H1 (cell line): Measurements from ENCODE around the gene LIN37. TPM values are rescaled to one million over a fixed set of nuclear protein-coding genes. Genes with fewer than 3 reads are reported as not detected.

ENCODE experiments used
- CTCF ChIA-PET: fragments of 300-600 bp; sonication (Branson Sonifier 250); formaldehyde crosslinking; loops from one replicate; lab custom pipeline; 2021; ENCODE audit not compliant: partially characterized antibody; lab: Charles Lee
- POLR2A ChIA-PET: fragments of 300-600 bp; sonication (Branson Sonifier 250); formaldehyde crosslinking; loops from one replicate; lab custom pipeline; 2021; ENCODE audit warnings: inconsistent platforms; ENCODE audit not compliant: partially characterized antibody; lab: Charles Lee
- DNase-seq, 2 experiments: peaks; one replicate each; pipeline versions ENCODE4 v3.0.0 to v3.0.0-alpha.2; 2010 to 2022; ENCODE audit warnings: low spot score in 2 of 2, low read depth in 1 of 2, mixed read lengths in 1 of 2
- FAIRE-seq: peaks from 2 replicates; lab custom pipeline; 2011; peaks lifted over from hg19 to GRCh38; lab: Jason Lieb, UNC
- H2AFZ ChIP-seq: 2 replicates; pipeline ENCODE4 v1.8.1; 2012; ENCODE audit warnings: low read length, inconsistent platforms
- H2AK5ac ChIP-seq: 2 replicates; pipeline ENCODE4 v1.6.1; 2013; ENCODE audit warnings: low read depth, low read length
- H2BK120ac ChIP-seq: replicated peaks from 2 replicates; pipeline ENCODE3; 2013; ENCODE audit warnings: low read depth, low read length, inconsistent platforms
- H2BK12ac ChIP-seq: 2 replicates; pipeline ENCODE4 v1.6.1; 2013; ENCODE audit warnings: low read depth, low read length
- H2BK15ac ChIP-seq: 2 replicates; pipeline ENCODE4 v1.6.1; 2013; ENCODE audit warnings: low read length
- H2BK20ac ChIP-seq: 2 replicates; pipeline ENCODE4 v1.6.1; 2013; ENCODE audit warnings: low read length
- H2BK5ac ChIP-seq: 2 replicates; pipeline ENCODE4 v1.6.1; 2013; ENCODE audit warnings: low read depth, low read length
- H3K14ac ChIP-seq: 2 replicates; pipeline ENCODE4 v1.6.1; 2013; ENCODE audit warnings: inconsistent platforms; ENCODE audit not compliant: insufficient read length
- H3K18ac ChIP-seq: 2 replicates; pipeline ENCODE4 v1.6.1; 2013; ENCODE audit warnings: low read length; ENCODE audit errors: extremely low read depth
- H3K23ac ChIP-seq: 2 replicates; pipeline ENCODE4 v1.6.1; 2013; ENCODE audit warnings: inconsistent platforms; ENCODE audit not compliant: insufficient read length
- H3K23me2 ChIP-seq: 2 replicates; pipeline ENCODE4 v1.6.1; 2013; ENCODE audit warnings: low read depth, low read length
- H3K27ac ChIP-seq: 2 replicates; pipeline ENCODE4 v1.6.1; 2011; ENCODE audit warnings: low read depth, low read length, inconsistent platforms
- H3K27me3 ChIP-seq, 4 experiments: replicated peaks in 1 of 4; 1 replicate in 1 of 4; 2 replicates in 3 of 4; pipeline versions ENCODE4 v1.6.1 to v1.8.1; 2011 to 2013; ENCODE audit warnings: low read length in 3 of 4, mild to moderate bottlenecking in 3 of 4, inconsistent platforms in 2 of 4, mixed read lengths in 2 of 4, moderate library complexity in 1 of 4; ENCODE audit not compliant: control insufficient read depth in 3 of 4, insufficient read depth in 3 of 4; ENCODE audit errors: extremely low read depth in 1 of 4
- H3K36me3 ChIP-seq, 4 experiments: 2 replicates each; pipeline versions ENCODE4 v1.6.1 to v1.8.1; 2011 to 2013; ENCODE audit warnings: mild to moderate bottlenecking in 4 of 4, low read length in 3 of 4, moderate library complexity in 2 of 4, control low read depth in 1 of 4, inconsistent platforms in 1 of 4; ENCODE audit not compliant: insufficient read depth in 4 of 4, control insufficient read depth in 2 of 4
- H3K4ac ChIP-seq: replicated peaks from 2 replicates; pipeline ENCODE3; 2013; ENCODE audit warnings: low read length, low read depth, mixed read lengths, inconsistent platforms; ENCODE audit not compliant: insufficient read length
- H3K4me1 ChIP-seq, 4 experiments: replicated peaks in 1 of 4; 1 replicate in 1 of 4; 2 replicates in 3 of 4; pipeline versions ENCODE4 v1.6.1 to v1.8.1; 2011 to 2013; ENCODE audit warnings: low read length in 3 of 4, inconsistent platforms in 2 of 4, mixed read lengths in 1 of 4; ENCODE audit not compliant: insufficient read depth in 4 of 4, control insufficient read depth in 3 of 4
- H3K4me2 ChIP-seq, 2 experiments: 2 replicates each; pipeline versions ENCODE4 v1.6.1 to v1.8.1; 2011 to 2013; ENCODE audit warnings: low read depth in 2 of 2, low read length in 2 of 2, control low read depth in 1 of 2, inconsistent platforms in 1 of 2, mild to moderate bottlenecking in 1 of 2; ENCODE audit not compliant: insufficient read depth in 1 of 2
- H3K4me3 ChIP-seq, 4 experiments: fragments of 200-600, 300-600 bp in 1 of 4; sonication (generic), shearing (Covaris generic), sonication (Bioruptor Twin) in 1 of 4; 2 replicates each; pipeline versions ENCODE4 v1.5.1 to v1.8.1; 2011 to 2016; ENCODE audit warnings: low read length in 4 of 4, low read depth in 3 of 4, control low read depth in 2 of 4, inconsistent platforms in 2 of 4, mild to moderate bottlenecking in 2 of 4, mixed read lengths in 1 of 4, moderate library complexity in 1 of 4; ENCODE audit not compliant: insufficient read depth in 2 of 4; ENCODE audit errors: extremely low read depth in 1 of 4
- H3K56ac ChIP-seq: replicated peaks from 2 replicates; pipeline ENCODE3; 2013; ENCODE audit warnings: low read depth, mild to moderate bottlenecking, mixed read lengths, low read length, inconsistent platforms; ENCODE audit not compliant: insufficient read length
- H3K79me1 ChIP-seq: 2 replicates; pipeline ENCODE4 v1.6.1; 2013; ENCODE audit warnings: low read depth, low read length, control low read depth
- H3K79me2 ChIP-seq, 2 experiments: 2 replicates each; pipeline versions ENCODE4 v1.6.1 to v1.8.1; 2012 to 2013; ENCODE audit warnings: low read length in 2 of 2, mild to moderate bottlenecking in 2 of 2, inconsistent platforms in 1 of 2; ENCODE audit not compliant: insufficient read depth in 2 of 2, control insufficient read depth in 1 of 2
- H3K9ac ChIP-seq, 4 experiments: replicated peaks in 1 of 4; 1 replicate in 1 of 4; 2 replicates in 3 of 4; pipeline versions ENCODE4 v1.6.1 to v1.8.1; 2011 to 2013; ENCODE audit warnings: low read depth in 3 of 4, low read length in 3 of 4, control low read depth in 2 of 4, mild to moderate bottlenecking in 2 of 4, moderate library complexity in 2 of 4, inconsistent platforms in 1 of 4; ENCODE audit errors: extremely low read depth in 1 of 4
- H3K9me3 ChIP-seq, 2 experiments: 2 replicates each; pipeline versions ENCODE4 v1.6.1 to v1.8.1; 2012 to 2013; ENCODE audit warnings: mild to moderate bottlenecking in 2 of 2, moderate library complexity in 2 of 2, control low read depth in 1 of 2, inconsistent platforms in 1 of 2, low read depth in 1 of 2, low read length in 1 of 2, mixed read lengths in 1 of 2; ENCODE audit not compliant: insufficient read depth in 2 of 2
- H4K20me1 ChIP-seq, 2 experiments: replicated peaks in 1 of 2; 2 replicates each; pipeline versions ENCODE3 to v1.8.1; 2011 to 2013; ENCODE audit warnings: inconsistent platforms in 2 of 2, low read length in 2 of 2, mild to moderate bottlenecking in 1 of 2; ENCODE audit not compliant: insufficient read depth in 2 of 2, control insufficient read depth in 1 of 2
- H4K5ac ChIP-seq: 2 replicates; pipeline ENCODE4 v1.6.1; 2013; ENCODE audit warnings: low read length, low read depth, mixed read lengths, inconsistent platforms; ENCODE audit not compliant: insufficient read length
- H4K8ac ChIP-seq: 2 replicates; pipeline ENCODE4 v1.8.0; 2013; ENCODE audit warnings: mild to moderate bottlenecking, moderate library complexity, low read length, inconsistent platforms; ENCODE audit not compliant: insufficient read depth; ENCODE audit errors: extremely low read depth
- H4K91ac ChIP-seq: replicated peaks from 2 replicates; pipeline ENCODE3; 2013; ENCODE audit warnings: low read length, mixed read lengths, inconsistent platforms; ENCODE audit not compliant: insufficient read length
- CBX5 ChIP-seq: fragments of 300-800, 300-1000 bp; sonication (generic); IDR thresholded peaks from 2 replicates; pipeline ENCODE4 v1.7.1; 2016; ENCODE audit warnings: antibody characterized with exemption, low read length, low read depth
- CHD2 ChIP-seq: IDR thresholded peaks from 2 replicates; pipeline ENCODE4 v1.6.1; 2012; ENCODE audit warnings: low read length, improper control_type of control experiment
- EGR1 ChIP-seq: IDR thresholded peaks from 2 replicates; pipeline ENCODE4 v1.6.1; 2011; ENCODE audit warnings: low read depth, low read length, borderline replicate concordance
- EP300 ChIP-seq, 2 experiments: IDR thresholded peaks; 1 replicate in 1 of 2; 2 replicates in 1 of 2; pipeline ENCODE4 v1.6.1; 2011 to 2012; ENCODE audit warnings: low read depth in 2 of 2, low read length in 2 of 2, mild to moderate bottlenecking in 2 of 2, borderline replicate concordance in 1 of 2, inconsistent platforms in 1 of 2, moderate library complexity in 1 of 2
- EZH2 ChIP-seq: fragments of 200-600 bp; sonication (generic); IDR thresholded peaks from 2 replicates; pipeline ENCODE4 v1.7.1; 2012; ENCODE audit warnings: low read depth, mild to moderate bottlenecking, moderate library complexity, low read length, inconsistent platforms; ENCODE audit not compliant: severe bottlenecking
- KDM5A ChIP-seq: fragments of 200-600 bp; IDR thresholded peaks from 2 replicates; pipeline ENCODE4 v1.7.1; 2012; ENCODE audit warnings: mild to moderate bottlenecking, low read length, inconsistent platforms, mixed read lengths
- SIN3A ChIP-seq, 2 experiments: IDR thresholded peaks in 1 of 2; conservative IDR thresholded peaks in 1 of 2; 2 replicates each; pipeline ENCODE4 v1.6.1; 2011 to 2012; ENCODE audit warnings: low read length in 2 of 2, improper control_type of control experiment in 1 of 2, low read depth in 1 of 2, mild to moderate bottlenecking in 1 of 2
- SP1 ChIP-seq: IDR thresholded peaks from 2 replicates; pipeline ENCODE4 v1.6.1; 2011; ENCODE audit warnings: low read depth, low read length
- SP4 ChIP-seq: IDR thresholded peaks from 2 replicates; pipeline ENCODE4 v1.6.1; 2012; ENCODE audit warnings: low read length, inconsistent platforms
- TBP ChIP-seq: IDR thresholded peaks from 2 replicates; pipeline ENCODE4 v1.6.1; 2011; ENCODE audit warnings: low read depth, low read length, improper control_type of control experiment
- WGBS, 2 experiments: shearing (Covaris generic) in 1 of 2; methylation state at CpG; one replicate each; pipeline versions ENCODE4 v1.1.6 to v1.1.7; 2013 to 2015; ENCODE audit warnings: low lambda C conversion rate in 2 of 2, mixed read lengths in 2 of 2, inconsistent platforms in 1 of 2, low coverage in 1 of 2, missing lambda C conversion rate in 1 of 2; ENCODE audit not compliant: insufficient replicate concordance in 2 of 2, insufficient coverage in 1 of 2, insufficient read length in 1 of 2; ENCODE audit errors: extremely low coverage in 1 of 2, missing lambda C conversion rate in 1 of 2; 5-methylcytosine and 5-hydroxymethylcytosine counted together
- polyA plus RNA-seq, 7 experiments: library from polyadenylated mRNA; depleted of rRNA in 3 of 7; stranded (reverse) in 5 of 7; unstranded in 2 of 7; fragments of >200 nt in 5 of 7; fragments of 200-250 nt in 2 of 7; gene quantifications; 1 replicate in 5 of 7; 2 replicates in 1 of 7; 4 replicates in 1 of 7; pipeline versions ENCODE4 v1.2.1 to v1.2.3, GENCODE V29; 2011 to 2013; ENCODE audit warnings: missing spikeins in 2 of 7, mixed read lengths in 2 of 7
- total RNA-seq: library from RNA; stranded (reverse); fragmentation: NEBNext Ultra II Directional; extraction: Animal tissue kit (Norgen Biotek cat#: 25700); gene quantifications from 2 replicates; pipeline ENCODE4 v1.2.1, GENCODE V29; 2021
- TF ChIP-seq, protein P1 (sequence below): IDR thresholded peaks from 2 replicates; pipeline ENCODE4 v1.6.1; 2011; ENCODE audit warnings: low read depth, mild to moderate bottlenecking, low read length; ENCODE audit not compliant: insufficient read depth

Gene LIN37
- total and polyA plus RNA-seq, 2 of the 8 experiments (the other 6 are each of a cell fraction or from before 2014, with no cell fraction given): 3.8 to 9.8 TPM

DNA sequence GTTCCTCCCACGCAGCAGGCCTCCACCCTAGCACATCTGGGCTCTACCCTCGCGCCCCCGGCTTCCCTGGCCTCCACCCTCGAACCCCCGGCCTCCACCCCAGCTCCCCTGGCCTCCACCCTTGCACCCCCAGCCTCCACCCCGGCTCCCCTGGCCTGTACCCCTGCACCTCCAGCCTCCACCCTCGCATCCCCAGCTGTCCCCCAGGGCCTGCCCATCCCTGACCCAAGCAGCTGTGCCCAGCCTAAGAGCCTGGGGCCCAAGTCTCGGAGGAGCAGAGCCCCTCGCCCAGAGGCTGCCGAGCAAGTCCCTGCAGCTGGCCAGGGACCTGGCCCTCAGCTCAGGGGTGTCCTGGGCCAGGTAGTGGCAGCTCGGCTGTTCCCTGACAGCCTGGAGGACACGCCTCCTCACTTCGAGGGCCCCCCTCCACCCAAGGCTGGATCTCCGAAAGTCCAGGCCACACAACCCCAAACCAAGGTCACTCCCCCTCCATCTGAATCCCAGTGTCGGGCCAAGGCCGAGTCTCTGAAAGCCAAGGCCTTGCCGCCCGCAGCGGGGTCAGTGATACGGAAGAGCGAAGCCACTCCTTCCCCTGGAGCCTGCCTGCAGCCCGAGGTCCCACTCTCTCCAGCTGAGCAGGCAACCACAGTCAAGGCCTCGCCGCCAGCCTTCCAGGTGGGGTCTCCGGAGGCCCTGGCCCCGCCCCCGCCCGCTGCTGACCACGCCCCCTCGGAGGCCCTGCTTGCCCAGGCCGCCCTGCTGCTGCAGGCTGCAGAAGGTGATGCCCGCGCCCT lies 19.1 kb downstream of the LIN37 start:
- Histone ChIP-seq H3K4me3 (peak overlapping the region in 1 of 4 experiments; percentile 42; a peak in 3 of 8 replicates), H4K8ac (peak overlapping the region; percentile 58), H2AFZ (no peak overlapping the region), H3K56ac (no peak overlapping the region), H3K27ac (no peak overlapping the region), H3K79me2 (no peaks in the 10 kb centered on the region), H3K4me1 (peaks cover 0 to 13% (median 7%) of the 10 kb centered on the region in 4 experiments; a peak in 5 of 7 replicates), H4K91ac (no peak overlapping the region), H2BK15ac (no peak overlapping the region), H3K4me2 (peak overlapping the region; percentile 13 to 57), H3K18ac (no peak overlapping the region), H3K4ac (no peak overlapping the region), H3K9me3 (no peaks in the 10 kb centered on the region), H3K23me2 (no peaks in the 10 kb centered on the region; the same call in 1 of the 2 replicates), H2AK5ac (no peak overlapping the region), H4K20me1 (peaks cover 4 to 5% of the 10 kb centered on the region in 2 experiments), H3K9ac (no peak overlapping the region), H3K14ac (no peak overlapping the region), H3K36me3 (peaks cover 0 to 6% (median 3%) of the 10 kb centered on the region in 4 experiments; a peak in 4 of 8 replicates), H2BK12ac (no peak overlapping the region), H4K5ac (peak overlapping the region; percentile 15), H3K27me3 (no peaks in the 10 kb centered on the region), H3K23ac (no peak overlapping the region), H2BK5ac (no peak overlapping the region), H2BK120ac (no peak overlapping the region), H3K79me1 (no peaks in the 10 kb centered on the region; the same call in 1 of the 2 replicates), H2BK20ac (no peak overlapping the region)
- ChIA-PET POLR2A (interaction anchor here (0.6 to 2.8 kb wide), 11 partner anchors 9 to 257 kb away, joined by 3 to 11 read pairs (median 4); partner anchors contain the start of genes HSPB6, IGFLR1, LIN37 and PROSER3), CTCF (interaction anchor here (0.9 to 2.5 kb wide), 6 partner anchors 9 to 73 kb away, joined by 3 to 9 read pairs (median 4); no protein-coding TSS in a partner anchor)
- DNase-seq (peak in 1 of 2 experiments; percentile 89), FAIRE-seq (no peak)
- 42% methylated on average over 21 of the region's 34 CpGs; no CpG with 5 or more reads in 1 of the 2 experiments for WGBS, 2 experiments
- no peak for TF ChIP-seq CBX5
- peak in 1 of 2 experiments; percentile 72; a peak in 2 of 4 replicates for TF ChIP-seq SIN3A (conservative IDR thresholded peaks at IDR 0.05 in 1 of 2, IDR thresholded peaks at IDR 0.05 in 1 of 2; ENCODE audit: low read depth in 1 of 2, low read length in 2 of 2)
- no peak for TF ChIP-seq EGR1
- TF ChIP-seq SP4: no peak
- no peak for TF ChIP-seq EP300 (IDR thresholded peaks at IDR 0.05; ENCODE audit: borderline replicate concordance in 1 of 2, low read depth in 2 of 2, low read length in 2 of 2)
- TF ChIP-seq EZH2: no peak
- TF ChIP-seq TBP: no peak
- TF ChIP-seq CHD2: no peak
- no peak for TF ChIP-seq KDM5A
- no peak for TF ChIP-seq SP1
- TF ChIP-seq, protein P1, sequence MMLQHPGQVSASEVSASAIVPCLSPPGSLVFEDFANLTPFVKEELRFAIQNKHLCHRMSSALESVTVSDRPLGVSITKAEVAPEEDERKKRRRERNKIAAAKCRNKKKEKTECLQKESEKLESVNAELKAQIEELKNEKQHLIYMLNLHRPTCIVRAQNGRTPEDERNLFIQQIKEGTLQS: no peak
